SK-N-SH (cell line): ENCODE data around the gene CPNE4.

Source experiments
- CTCF ChIP-seq: fragments of 200-600 bp; sonication (generic); IDR thresholded peaks from 2 replicates; pipeline ENCODE4 v1.6.1; 2017; ENCODE audit warnings: antibody characterized with exemption, mild to moderate bottlenecking, moderate library complexity
- EP300 ChIP-seq, 2 experiments: IDR thresholded peaks; 2 replicates each; pipeline versions ENCODE4 v1.4.0 to v1.6.1; 2012; ENCODE audit warnings: borderline replicate concordance in 1 of 2, low read depth in 1 of 2, low read length in 1 of 2
- FOXM1 ChIP-seq: IDR thresholded peaks from 2 replicates; pipeline ENCODE4 v1.4.0; 2012; ENCODE audit warnings: low read depth, mild to moderate bottlenecking
- GATA2 ChIP-seq: sonication (generic); formaldehyde crosslinking; IDR thresholded peaks from 2 replicates; pipeline ENCODE4 v1.5.0; 2020; ENCODE audit warnings: mild to moderate bottlenecking, missing genetic modification reagents
- MXI1 ChIP-seq: IDR thresholded peaks from 2 replicates; pipeline ENCODE4 v1.6.1; 2012; ENCODE audit warnings: mild to moderate bottlenecking, low read depth, low read length, improper control_type of control experiment
- REST ChIP-seq: IDR thresholded peaks from 2 replicates; pipeline ENCODE4 v1.6.1; 2012; ENCODE audit warnings: mild to moderate bottlenecking, low read depth, low read length, moderate library complexity
- USF1 ChIP-seq: IDR thresholded peaks from 2 replicates; pipeline ENCODE4 v1.4.0; 2012; ENCODE audit warnings: low read depth, borderline replicate concordance

GRCh38 chr3:131623431-131623830 lies 411.4 kb downstream of the CPNE4 start:
- TF ChIP-seq USF1 (no peak), CTCF (no peak), GATA2 (CRISPR knock-in tag) (no peak), FOXM1 (no peak), EP300 (IDR thresholded peaks at IDR 0.05; ENCODE audit: borderline replicate concordance in 1 of 2, low read depth in 1 of 2, low read length in 1 of 2) (no peak), REST (no peak), MXI1 (no peak)
